ENCODE measurements around the gene UEVLD.

The UEVLD gene

DNA sequence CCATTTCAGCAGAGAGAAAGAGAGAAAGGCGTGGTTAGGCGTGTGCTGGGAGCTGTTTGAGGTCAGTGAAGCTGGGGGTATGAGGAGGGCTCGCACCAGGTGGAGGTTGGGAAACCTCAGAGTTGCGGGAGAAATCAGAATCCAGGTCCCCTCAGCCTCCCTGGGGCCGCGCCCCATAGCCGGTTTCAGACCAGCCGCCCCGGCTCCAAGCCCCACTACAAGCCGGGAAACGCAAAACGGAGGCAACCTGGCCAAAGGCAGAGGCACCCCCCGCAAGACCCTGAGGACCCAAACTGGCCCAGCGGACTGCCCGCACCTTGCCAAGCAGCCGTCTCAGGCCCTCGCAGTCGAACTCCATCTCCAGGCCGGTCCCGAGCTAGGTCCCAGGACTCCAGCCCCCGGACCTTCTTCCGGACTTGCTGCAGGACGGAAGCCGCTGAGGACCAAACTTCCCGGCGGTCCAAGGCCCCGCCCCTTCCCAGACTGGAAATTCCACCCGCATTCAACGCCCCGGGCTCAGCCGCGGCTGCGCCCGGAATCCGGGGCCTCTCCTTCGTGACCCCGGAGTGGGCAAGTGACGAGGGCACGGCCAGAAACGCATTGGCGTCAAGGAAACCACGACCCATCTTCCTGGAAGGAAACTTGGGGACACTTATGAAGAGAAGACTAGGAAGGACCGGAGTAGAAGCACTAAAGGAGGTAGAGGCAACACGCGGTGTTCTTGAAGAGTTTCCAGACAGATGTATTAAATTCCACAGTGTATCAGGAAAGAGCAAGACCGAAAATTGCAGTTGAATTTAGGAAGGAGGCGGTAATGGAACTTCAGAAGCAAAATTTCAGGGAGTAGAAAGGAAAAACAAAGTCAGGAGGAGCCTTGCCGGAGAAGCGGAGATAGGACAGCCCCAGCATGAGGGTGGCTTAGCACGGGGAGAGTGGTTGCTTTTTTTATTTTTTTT is at the start of gene UEVLD (continued):
- TF ChIP-seq ZNF596 (tag by site-specific recombination; IDR thresholded peaks at IDR 0.05), result no peak
- TF ChIP-seq, protein P1, sequence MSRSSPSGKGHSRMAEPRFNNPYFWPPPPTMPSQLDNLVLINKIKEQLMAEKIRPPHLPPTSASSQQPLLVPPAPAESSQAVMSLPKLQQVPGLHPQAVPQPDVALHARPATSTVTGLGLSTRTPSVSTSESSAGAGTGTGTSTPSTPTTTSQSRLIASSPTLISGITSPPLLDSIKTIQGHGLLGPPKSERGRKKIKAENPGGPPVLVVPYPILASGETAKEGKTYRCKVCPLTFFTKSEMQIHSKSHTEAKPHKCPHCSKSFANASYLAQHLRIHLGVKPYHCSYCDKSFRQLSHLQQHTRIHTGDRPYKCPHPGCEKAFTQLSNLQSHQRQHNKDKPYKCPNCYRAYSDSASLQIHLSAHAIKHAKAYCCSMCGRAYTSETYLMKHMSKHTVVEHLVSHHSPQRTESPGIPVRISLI (tag by site-specific recombination; IDR thresholded peaks at IDR 0.05), result no peak
- TF ChIP-seq, protein P2, sequence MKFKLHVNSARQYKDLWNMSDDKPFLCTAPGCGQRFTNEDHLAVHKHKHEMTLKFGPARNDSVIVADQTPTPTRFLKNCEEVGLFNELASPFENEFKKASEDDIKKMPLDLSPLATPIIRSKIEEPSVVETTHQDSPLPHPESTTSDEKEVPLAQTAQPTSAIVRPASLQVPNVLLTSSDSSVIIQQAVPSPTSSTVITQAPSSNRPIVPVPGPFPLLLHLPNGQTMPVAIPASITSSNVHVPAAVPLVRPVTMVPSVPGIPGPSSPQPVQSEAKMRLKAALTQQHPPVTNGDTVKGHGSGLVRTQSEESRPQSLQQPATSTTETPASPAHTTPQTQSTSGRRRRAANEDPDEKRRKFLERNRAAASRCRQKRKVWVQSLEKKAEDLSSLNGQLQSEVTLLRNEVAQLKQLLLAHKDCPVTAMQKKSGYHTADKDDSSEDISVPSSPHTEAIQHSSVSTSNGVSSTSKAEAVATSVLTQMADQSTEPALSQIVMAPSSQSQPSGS (tag by site-specific recombination; IDR thresholded peaks at IDR 0.05; ENCODE audit: low read depth), result no peak
- TF ChIP-seq ZNF302 (tag by site-specific recombination; IDR thresholded peaks at IDR 0.05; ENCODE audit: low read depth), result no peak
- TF ChIP-seq SP2 (tag by site-specific recombination; IDR thresholded peaks at IDR 0.05), result peak; percentile 52
- TF ChIP-seq ZNF175 (tag by site-specific recombination; IDR thresholded peaks at IDR 0.05), result no peak
- TF ChIP-seq MYNN (tag by site-specific recombination; IDR thresholded peaks at IDR 0.05; ENCODE audit: borderline replicate concordance), result no peak
- TF ChIP-seq, protein P3, sequence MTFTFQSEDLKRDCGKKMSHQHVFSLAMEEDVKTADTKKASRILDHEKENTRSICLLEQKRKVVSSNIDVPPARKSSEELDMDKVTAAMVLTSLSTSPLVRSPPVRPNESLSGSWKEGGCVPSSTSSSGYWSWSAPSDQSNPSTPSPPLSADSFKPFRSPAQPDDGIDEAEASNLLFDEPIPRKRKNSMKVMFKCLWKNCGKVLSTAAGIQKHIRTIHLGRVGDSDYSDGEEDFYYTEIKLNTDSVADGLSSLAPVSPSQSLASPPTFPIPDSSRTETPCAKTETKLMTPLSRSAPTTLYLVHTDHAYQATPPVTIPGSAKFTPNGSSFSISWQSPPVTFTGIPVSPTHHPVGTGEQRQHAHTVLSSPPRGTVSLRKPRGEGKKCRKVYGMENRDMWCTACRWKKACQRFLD (tag by site-specific recombination; IDR thresholded peaks at IDR 0.05), result no peak
- TF ChIP-seq ZNF677 (tag by site-specific recombination; IDR thresholded peaks at IDR 0.05), result no peak
- no peak; the same call in 1 of the 2 replicates for TF ChIP-seq ZNF24 (tag by site-specific recombination; IDR thresholded peaks at IDR 0.05)
- no peak for TF ChIP-seq TCF7L2 (IDR thresholded peaks at IDR 0.05; ENCODE audit: borderline replicate concordance, low read depth, low read length)
- TF ChIP-seq ZNF776 (tag by site-specific recombination; IDR thresholded peaks at IDR 0.05; ENCODE audit: borderline replicate concordance), result no peak
- TF ChIP-seq ZNF626 (tag by site-specific recombination; IDR thresholded peaks at IDR 0.05), result no peak
- peak; percentile 63; the same call in 1 of the 2 replicates for TF ChIP-seq ZFP37 (tag by site-specific recombination; IDR thresholded peaks at IDR 0.05)
- TF ChIP-seq, protein P4, sequence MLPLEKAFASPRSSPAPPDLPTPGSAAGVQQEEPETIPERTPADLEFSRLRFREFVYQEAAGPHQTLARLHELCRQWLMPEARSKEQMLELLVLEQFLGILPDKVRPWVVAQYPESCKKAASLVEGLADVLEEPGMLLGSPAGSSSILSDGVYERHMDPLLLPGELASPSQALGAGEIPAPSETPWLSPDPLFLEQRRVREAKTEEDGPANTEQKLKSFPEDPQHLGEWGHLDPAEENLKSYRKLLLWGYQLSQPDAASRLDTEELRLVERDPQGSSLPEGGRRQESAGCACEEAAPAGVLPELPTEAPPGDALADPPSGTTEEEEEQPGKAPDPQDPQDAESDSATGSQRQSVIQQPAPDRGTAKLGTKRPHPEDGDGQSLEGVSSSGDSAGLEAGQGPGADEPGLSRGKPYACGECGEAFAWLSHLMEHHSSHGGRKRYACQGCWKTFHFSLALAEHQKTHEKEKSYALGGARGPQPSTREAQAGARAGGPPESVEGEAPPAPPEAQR (tag by site-specific recombination; IDR thresholded peaks at IDR 0.05), result no peak
- TF ChIP-seq ZNF664 (tag by site-specific recombination; IDR thresholded peaks at IDR 0.05), result no peak
- no peak for TF ChIP-seq ZNF239 (tag by site-specific recombination; IDR thresholded peaks at IDR 0.05)
- TF ChIP-seq, protein P5, sequence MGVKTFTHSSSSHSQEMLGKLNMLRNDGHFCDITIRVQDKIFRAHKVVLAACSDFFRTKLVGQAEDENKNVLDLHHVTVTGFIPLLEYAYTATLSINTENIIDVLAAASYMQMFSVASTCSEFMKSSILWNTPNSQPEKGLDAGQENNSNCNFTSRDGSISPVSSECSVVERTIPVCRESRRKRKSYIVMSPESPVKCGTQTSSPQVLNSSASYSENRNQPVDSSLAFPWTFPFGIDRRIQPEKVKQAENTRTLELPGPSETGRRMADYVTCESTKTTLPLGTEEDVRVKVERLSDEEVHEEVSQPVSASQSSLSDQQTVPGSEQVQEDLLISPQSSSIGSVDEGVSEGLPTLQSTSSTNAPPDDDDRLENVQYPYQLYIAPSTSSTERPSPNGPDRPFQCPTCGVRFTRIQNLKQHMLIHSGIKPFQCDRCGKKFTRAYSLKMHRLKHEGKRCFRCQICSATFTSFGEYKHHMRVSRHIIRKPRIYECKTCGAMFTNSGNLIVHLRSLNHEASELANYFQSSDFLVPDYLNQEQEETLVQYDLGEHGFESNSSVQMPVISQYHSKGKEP (tag by site-specific recombination; IDR thresholded peaks at IDR 0.05), result no peak
- TF ChIP-seq, protein P6, sequence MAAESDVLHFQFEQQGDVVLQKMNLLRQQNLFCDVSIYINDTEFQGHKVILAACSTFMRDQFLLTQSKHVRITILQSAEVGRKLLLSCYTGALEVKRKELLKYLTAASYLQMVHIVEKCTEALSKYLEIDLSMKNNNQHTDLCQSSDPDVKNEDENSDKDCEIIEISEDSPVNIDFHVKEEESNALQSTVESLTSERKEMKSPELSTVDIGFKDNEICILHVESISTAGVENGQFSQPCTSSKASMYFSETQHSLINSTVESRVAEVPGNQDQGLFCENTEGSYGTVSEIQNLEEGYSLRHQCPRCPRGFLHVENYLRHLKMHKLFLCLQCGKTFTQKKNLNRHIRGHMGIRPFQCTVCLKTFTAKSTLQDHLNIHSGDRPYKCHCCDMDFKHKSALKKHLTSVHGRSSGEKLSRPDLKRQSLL (tag by site-specific recombination; IDR thresholded peaks at IDR 0.05), result no peak
- no peak for TF ChIP-seq ZNF747 (tag by site-specific recombination; IDR thresholded peaks at IDR 0.05)
- TF ChIP-seq ZNF202 (tag by site-specific recombination; IDR thresholded peaks at IDR 0.05; ENCODE audit: borderline replicate concordance), result no peak
- TF ChIP-seq, protein P7, sequence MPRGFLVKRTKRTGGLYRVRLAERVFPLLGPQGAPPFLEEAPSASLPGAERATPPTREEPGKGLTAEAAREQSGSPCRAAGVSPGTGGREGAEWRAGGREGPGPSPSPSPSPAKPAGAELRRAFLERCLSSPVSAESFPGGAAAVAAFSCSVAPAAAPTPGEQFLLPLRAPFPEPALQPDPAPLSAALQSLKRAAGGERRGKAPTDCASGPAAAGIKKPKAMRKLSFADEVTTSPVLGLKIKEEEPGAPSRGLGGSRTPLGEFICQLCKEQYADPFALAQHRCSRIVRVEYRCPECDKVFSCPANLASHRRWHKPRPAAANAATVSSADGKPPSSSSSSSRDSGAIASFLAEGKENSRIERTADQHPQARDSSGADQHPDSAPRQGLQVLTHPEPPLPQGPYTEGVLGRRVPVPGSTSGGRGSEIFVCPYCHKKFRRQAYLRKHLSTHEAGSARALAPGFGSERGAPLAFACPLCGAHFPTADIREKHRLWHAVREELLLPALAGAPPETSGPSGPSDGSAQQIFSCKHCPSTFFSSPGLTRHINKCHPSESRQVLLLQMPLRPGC (tag by site-specific recombination; IDR thresholded peaks at IDR 0.05), result no peak
- no peak for TF ChIP-seq MEIS1 (CRISPR knock-in tag; IDR thresholded peaks at IDR 0.05; ENCODE audit: borderline replicate concordance)
- TF ChIP-seq, protein P8, sequence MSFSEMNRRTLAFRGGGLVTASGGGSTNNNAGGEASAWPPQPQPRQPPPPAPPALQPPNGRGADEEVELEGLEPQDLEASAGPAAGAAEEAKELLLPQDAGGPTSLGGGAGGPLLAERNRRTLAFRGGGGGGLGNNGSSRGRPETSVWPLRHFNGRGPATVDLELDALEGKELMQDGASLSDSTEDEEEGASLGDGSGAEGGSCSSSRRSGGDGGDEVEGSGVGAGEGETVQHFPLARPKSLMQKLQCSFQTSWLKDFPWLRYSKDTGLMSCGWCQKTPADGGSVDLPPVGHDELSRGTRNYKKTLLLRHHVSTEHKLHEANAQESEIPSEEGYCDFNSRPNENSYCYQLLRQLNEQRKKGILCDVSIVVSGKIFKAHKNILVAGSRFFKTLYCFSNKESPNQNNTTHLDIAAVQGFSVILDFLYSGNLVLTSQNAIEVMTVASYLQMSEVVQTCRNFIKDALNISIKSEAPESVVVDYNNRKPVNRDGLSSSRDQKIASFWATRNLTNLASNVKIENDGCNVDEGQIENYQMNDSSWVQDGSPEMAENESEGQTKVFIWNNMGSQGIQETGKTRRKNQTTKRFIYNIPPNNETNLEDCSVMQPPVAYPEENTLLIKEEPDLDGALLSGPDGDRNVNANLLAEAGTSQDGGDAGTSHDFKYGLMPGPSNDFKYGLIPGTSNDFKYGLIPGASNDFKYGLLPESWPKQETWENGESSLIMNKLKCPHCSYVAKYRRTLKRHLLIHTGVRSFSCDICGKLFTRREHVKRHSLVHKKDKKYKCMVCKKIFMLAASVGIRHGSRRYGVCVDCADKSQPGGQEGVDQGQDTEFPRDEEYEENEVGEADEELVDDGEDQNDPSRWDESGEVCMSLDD (tag by site-specific recombination; IDR thresholded peaks at IDR 0.05), result 0 out of 2 replicates have a peak, but pooled peaks have one; percentile 40
- TF ChIP-seq ZNF529 (tag by site-specific recombination; IDR thresholded peaks at IDR 0.05; ENCODE audit: insufficient replicate concordance), result no peak

All from HEK293 (cell line).